PC-3 (cell line): Measurements from ENCODE around the gene TOMM22. TPM values are rescaled to one million over a fixed set of nuclear protein-coding genes. Genes with fewer than 3 reads are reported as not detected.

Experiments used
- ATAC-seq: fragments of 200-7000 bp; cut with Tn5 transposase; 2 replicates; pipeline ENCODE4 v1.9.1; 2020; ENCODE audit warnings: mild to moderate bottlenecking, moderate library complexity
- BruUV-seq: library from RNA; stranded (reverse); fragments of 400-500 nt; replicated peaks from 2 replicates; lab custom pipeline; 2021; lab: Mats Ljungman, UMichigan
- CTCF ChIA-PET: fragments of 300-600 bp; sonication (Branson Sonifier 250); formaldehyde crosslinking; loops from one replicate; lab custom pipeline; 2022; ENCODE audit warnings: antibody characterized with exemption; lab: Charles Lee
- POLR2A ChIA-PET: fragments of 300-600 bp; sonication (Branson Sonifier 250); formaldehyde crosslinking; loops from one replicate; lab custom pipeline; 2022; ENCODE audit warnings: antibody characterized with exemption; ENCODE audit not compliant: unreplicated experiment; lab: Charles Lee
- DNase-seq: peaks from one replicate; pipeline ENCODE4 v3.0.0-alpha.2; 2015
- H2AFZ ChIP-seq: fragments of 300-600 bp; sonication (generic); 2 replicates; pipeline ENCODE4 v1.6.0; 2016; ENCODE audit warnings: antibody characterized with exemption, low read length
- H3F3A ChIP-seq: fragments of 300-600 bp; sonication (generic); one replicate; pipeline ENCODE4 v1.6.0; 2017; ENCODE audit warnings: antibody characterized with exemption, low read length, control low read depth, mild to moderate bottlenecking; ENCODE audit not compliant: unreplicated experiment
- H3K27ac ChIP-seq: fragments of 300-600 bp; sonication (generic); 2 replicates; pipeline ENCODE4 v1.5.1; 2016; ENCODE audit warnings: mild to moderate bottlenecking, low read length
- H3K27me3 ChIP-seq: fragments of 300-600 bp; sonication (generic); 2 replicates; pipeline ENCODE4 v1.6.1; 2016; ENCODE audit warnings: low read length, mixed read lengths
- H3K36me3 ChIP-seq: fragments of 300-600 bp; sonication (generic); 2 replicates; pipeline ENCODE4 v1.6.1; 2016; ENCODE audit warnings: low read depth, mixed run types, low read length, mixed read lengths
- H3K4me1 ChIP-seq: fragments of 300-600 bp; sonication (generic); 2 replicates; pipeline ENCODE4 v1.5.1; 2016; ENCODE audit warnings: low read length; ENCODE audit not compliant: insufficient read depth
- H3K4me2 ChIP-seq: fragments of 300-600 bp; sonication (generic); 2 replicates; pipeline ENCODE4 v1.6.0; 2016; ENCODE audit warnings: low read length
- H3K4me3 ChIP-seq: fragments of 300-600 bp; sonication (generic); 2 replicates; pipeline ENCODE4 v1.5.1; 2016; ENCODE audit warnings: mild to moderate bottlenecking, low read length, mixed read lengths
- H3K79me2 ChIP-seq: fragments of 300-600 bp; sonication (generic); 2 replicates; pipeline ENCODE4 v1.6.1; 2017; ENCODE audit warnings: low read length, mixed read lengths
- H3K9ac ChIP-seq: fragments of 300-600 bp; sonication (generic); 2 replicates; pipeline ENCODE4 v1.6.0; 2016; ENCODE audit warnings: mild to moderate bottlenecking, low read length
- H3K9me2 ChIP-seq: fragments of 300-600 bp; sonication (generic); replicated peaks from 2 replicates; pipeline ENCODE4 v1.6.1; 2016; ENCODE audit warnings: mixed run types, low read length, mixed read lengths
- H3K9me3 ChIP-seq: fragments of 300-600 bp; sonication (generic); 2 replicates; pipeline ENCODE4 v1.6.1; 2016; ENCODE audit warnings: low read length, mixed read lengths
- H4K20me1 ChIP-seq: fragments of 300-600 bp; sonication (generic); 2 replicates; pipeline ENCODE4 v1.6.1; 2016; ENCODE audit warnings: low read length, mixed read lengths
- EZH2 ChIP-seq: fragments of 300-600 bp; sonication (generic); IDR thresholded peaks from one replicate; pipeline ENCODE4 v1.6.1; 2017; ENCODE audit warnings: antibody characterized with exemption, mild to moderate bottlenecking, low read length; ENCODE audit not compliant: unreplicated experiment
- EZH2phosphoT487 ChIP-seq: fragments of 300-600 bp; sonication (generic); IDR thresholded peaks from 2 replicates; pipeline ENCODE4 v1.6.1; 2018; ENCODE audit warnings: mild to moderate bottlenecking, antibody characterized with exemption, low read length, borderline replicate concordance
- intact Hi-C: fragments of 100-400 bp; cut with micrococcal nuclease; formaldehyde crosslinking; loops from 2 replicates; pipeline ENCODE4 v1.9.0; 2023
- total RNA-seq: library from RNA; depleted of rRNA; stranded (reverse); fragments of >200 nt; gene quantifications from 2 replicates; pipeline ENCODE4 v1.2.3, GENCODE V29; 2014
- TF ChIP-seq, protein P1 (sequence below): fragments of 300-600 bp; sonication (generic); conservative IDR thresholded peaks from 2 replicates; pipeline ENCODE4 v1.5.1; 2017; ENCODE audit warnings: antibody characterized with exemption, low read depth, mild to moderate bottlenecking, low read length

TOMM22 gene
- total RNA-seq, 1 experiment from 2014 or later, result 82.3 TPM

DNA sequence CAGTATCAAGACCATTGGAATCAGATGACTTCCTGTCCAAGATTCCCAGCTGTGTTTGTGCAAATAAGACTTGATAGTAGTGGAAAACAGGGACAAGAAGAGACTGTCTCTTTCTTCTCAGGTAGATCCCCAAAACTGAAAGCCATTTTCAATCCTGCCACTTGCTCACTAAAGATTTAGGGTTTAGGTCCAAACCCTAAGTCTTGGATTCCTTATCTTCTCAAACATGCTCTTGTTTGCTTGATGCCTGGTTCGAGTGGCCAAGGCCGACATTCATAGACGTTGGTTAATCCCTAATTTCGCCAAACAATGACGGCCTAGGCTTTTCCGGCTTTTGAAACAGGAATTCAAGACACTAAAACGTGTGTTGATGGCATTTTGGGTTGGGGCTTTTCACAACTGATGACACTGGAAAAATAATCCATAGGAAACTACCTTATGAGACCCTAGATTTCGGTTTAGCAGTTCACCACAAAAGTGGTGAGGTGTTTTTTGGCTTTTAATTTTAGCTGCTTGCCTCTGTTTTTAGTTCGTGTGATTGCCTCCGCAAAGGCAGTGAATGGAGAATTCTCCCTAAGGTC is 23.0 kb downstream of the TOMM22 start:
- TF ChIP-seq EZH2phosphoT487, result no peak
- TF ChIP-seq, protein P1, sequence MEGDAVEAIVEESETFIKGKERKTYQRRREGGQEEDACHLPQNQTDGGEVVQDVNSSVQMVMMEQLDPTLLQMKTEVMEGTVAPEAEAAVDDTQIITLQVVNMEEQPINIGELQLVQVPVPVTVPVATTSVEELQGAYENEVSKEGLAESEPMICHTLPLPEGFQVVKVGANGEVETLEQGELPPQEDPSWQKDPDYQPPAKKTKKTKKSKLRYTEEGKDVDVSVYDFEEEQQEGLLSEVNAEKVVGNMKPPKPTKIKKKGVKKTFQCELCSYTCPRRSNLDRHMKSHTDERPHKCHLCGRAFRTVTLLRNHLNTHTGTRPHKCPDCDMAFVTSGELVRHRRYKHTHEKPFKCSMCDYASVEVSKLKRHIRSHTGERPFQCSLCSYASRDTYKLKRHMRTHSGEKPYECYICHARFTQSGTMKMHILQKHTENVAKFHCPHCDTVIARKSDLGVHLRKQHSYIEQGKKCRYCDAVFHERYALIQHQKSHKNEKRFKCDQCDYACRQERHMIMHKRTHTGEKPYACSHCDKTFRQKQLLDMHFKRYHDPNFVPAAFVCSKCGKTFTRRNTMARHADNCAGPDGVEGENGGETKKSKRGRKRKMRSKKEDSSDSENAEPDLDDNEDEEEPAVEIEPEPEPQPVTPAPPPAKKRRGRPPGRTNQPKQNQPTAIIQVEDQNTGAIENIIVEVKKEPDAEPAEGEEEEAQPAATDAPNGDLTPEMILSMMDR, result no peak
- no peak for TF ChIP-seq EZH2
- no peaks in the 10 kb centered on the region for H3F3A ChIP-seq
- peak overlapping the region; percentile 62 for H3K4me3 ChIP-seq
- peak overlapping the region; percentile 42 for H3K27ac ChIP-seq
- 0 out of 2 replicates have a peak, but pooled peaks cover under 1% of the 10 kb centered on the region for H3K36me3 ChIP-seq
- H3K27me3 ChIP-seq, result no peaks in the 10 kb centered on the region
- ChIA-PET CTCF (interaction anchor here (1.1 kb wide), 1 partner anchor 23 kb away, joined by 3 read pairs; the partner anchor contains the start of gene TOMM22), POLR2A (interaction anchor here (0.5 to 0.6 kb wide), 2 partner anchors 307 to 540 kb away, joined by 3 to 7 read pairs; no protein-coding TSS in a partner anchor)
- peak overlapping the region; percentile 86 for H3K4me2 ChIP-seq
- DNase-seq (no peak), ATAC-seq (no peak)
- H3K4me1 ChIP-seq, result peaks cover 29% of the 10 kb centered on the region
- no TSS peak for BruUV-seq
- intact Hi-C loops, result no loop called here
- peak overlapping the region; percentile 55 for H3K9ac ChIP-seq
- peak overlapping the region; percentile 66 for H2AFZ ChIP-seq
- peaks cover 27% of the 10 kb centered on the region for H4K20me1 ChIP-seq
- no peaks in the 10 kb centered on the region for H3K9me3 ChIP-seq
- H3K9me2 ChIP-seq, result no peaks in the 10 kb centered on the region
- peaks cover 47% of the 10 kb centered on the region for H3K79me2 ChIP-seq

DNA sequence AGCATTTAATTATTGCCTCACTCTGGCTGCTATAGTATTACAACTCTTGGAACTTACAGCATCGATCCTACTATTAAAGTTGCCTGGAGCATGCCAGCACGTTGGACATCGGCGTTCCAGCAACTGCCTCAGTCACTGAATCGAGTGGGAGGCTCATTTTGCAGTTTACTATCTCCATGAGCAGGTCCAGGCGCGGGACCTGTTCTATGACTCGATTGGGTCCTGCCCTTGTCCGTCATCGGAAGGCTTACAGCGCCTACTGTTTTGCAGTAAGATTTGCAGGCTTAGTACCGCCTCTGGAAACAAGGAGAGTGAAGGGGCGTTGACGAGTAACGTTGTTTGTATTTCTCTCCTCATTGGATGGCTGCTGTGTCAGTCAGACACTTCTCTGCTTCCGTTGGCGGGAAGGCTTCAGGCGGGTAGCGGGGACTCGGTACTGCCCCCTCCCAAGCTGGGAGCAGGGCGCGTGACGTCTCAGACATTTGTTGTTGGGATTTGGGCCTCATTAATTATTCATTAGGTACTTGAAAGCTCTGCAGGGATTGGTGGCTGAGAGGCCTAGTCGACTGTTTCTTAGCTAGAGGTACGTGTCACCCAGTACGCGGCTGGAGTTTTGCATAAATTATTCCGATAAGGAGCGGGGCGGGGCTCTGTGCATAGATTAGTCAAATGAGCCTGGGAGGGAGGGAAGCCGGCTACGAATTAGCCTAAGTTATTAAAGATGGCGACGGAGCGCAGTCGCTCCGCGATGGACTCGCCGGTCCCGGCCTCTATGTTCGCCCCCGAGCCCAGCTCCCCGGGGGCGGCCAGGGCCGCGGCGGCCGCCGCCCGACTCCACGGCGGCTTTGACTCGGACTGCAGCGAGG is 23.7 kb downstream of the TOMM22 start, which contains the start of gene GTPBP1:
TSS of gene GTPBP1 (plus strand) at position 710 of the 866 bp plus-strand sequence. CDS start at position 722, 12 bp downstream.
- ChIA-PET CTCF (interaction anchor here (1.1 kb wide), 1 partner anchor 24 kb away, joined by 3 read pairs; the partner anchor contains the start of gene TOMM22), POLR2A (interaction anchor here (0.5 to 1.0 kb wide), 6 partner anchors 9 to 1143 kb away, joined by 3 to 39 read pairs (median 5); no protein-coding TSS in a partner anchor)
- H2AFZ ChIP-seq, result peak within 1 kb of the TSS; percentile 66
- H3K4me3 ChIP-seq, result peak within 1 kb of the TSS; percentile 95
- peaks cover 32% of the 10 kb centered on the region for H3K4me1 ChIP-seq
- peaks cover 47% of the 10 kb centered on the region for H3K79me2 ChIP-seq
- DNase-seq (peak; percentile 98), ATAC-seq (peak; percentile 73)
- H4K20me1 ChIP-seq, result peaks cover 34% of the 10 kb centered on the region
- H3K36me3 ChIP-seq, result 0 out of 2 replicates have a peak, but pooled peaks cover 3% of the 10 kb centered on the region
- H3K27ac ChIP-seq, result peak within 1 kb of the TSS; percentile 67
- peak within 1 kb of the TSS; percentile 93 for H3K9ac ChIP-seq
- no peaks in the 10 kb centered on the region for H3K9me2 ChIP-seq
- H3K9me3 ChIP-seq, result no peaks in the 10 kb centered on the region
- no TSS peak for BruUV-seq
- intact Hi-C loops, result no loop called here
- peak within 1 kb of the TSS; percentile 94 for H3K4me2 ChIP-seq
- no peaks in the 10 kb centered on the region for H3F3A ChIP-seq
- TF ChIP-seq EZH2phosphoT487 (no peak), EZH2 (no peak)
- TF ChIP-seq, protein P1, result no peak
- no peaks in the 10 kb centered on the region for H3K27me3 ChIP-seq
